ENCODE results near the gene NAP1L4.

Gene NAP1L4

DNA sequence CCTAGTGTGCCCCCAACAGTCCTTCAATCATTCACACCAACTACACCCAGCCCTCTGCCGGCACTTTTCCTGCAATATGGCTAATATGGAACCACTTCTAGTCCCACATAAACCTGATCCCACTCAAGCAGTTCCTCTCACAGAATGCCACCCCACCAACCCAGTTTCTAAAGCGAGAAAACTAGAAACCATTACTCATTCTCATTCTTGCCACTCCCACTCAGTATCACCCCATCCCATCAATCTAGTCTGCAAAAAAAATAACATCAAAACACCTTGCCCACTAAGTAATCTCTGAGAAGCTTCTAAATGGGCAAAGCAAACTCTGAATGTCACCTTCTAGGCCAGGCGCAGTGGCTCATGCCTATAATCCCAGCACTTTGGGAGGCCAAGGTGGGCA lies 17.9 kb downstream of the NAP1L4 start:
- no peaks in the 10 kb centered on the region for H3K27me3 ChIP-seq (ENCODE audit: insufficient read depth, low read length)
- no peaks in the 10 kb centered on the region for H3K9me3 ChIP-seq (ENCODE audit: low read length)
- no peak overlapping the region for H2AFZ ChIP-seq (ENCODE audit: low read length)
- H3K4me3 ChIP-seq (ENCODE audit: low read depth, low read length, poor library complexity, severe bottlenecking): no peak overlapping the region
- H3K9ac ChIP-seq (ENCODE audit: low read length): no peak overlapping the region
- no peaks in the 10 kb centered on the region for H3F3A ChIP-seq (ENCODE audit: insufficient read depth, low read length)
- no peak overlapping the region for H3K4me2 ChIP-seq (ENCODE audit: low read length)
- H3K4me1 ChIP-seq (ENCODE audit: insufficient read depth, low read length, severe bottlenecking): no peaks in the 10 kb centered on the region
- TF ChIP-seq, protein P1, sequence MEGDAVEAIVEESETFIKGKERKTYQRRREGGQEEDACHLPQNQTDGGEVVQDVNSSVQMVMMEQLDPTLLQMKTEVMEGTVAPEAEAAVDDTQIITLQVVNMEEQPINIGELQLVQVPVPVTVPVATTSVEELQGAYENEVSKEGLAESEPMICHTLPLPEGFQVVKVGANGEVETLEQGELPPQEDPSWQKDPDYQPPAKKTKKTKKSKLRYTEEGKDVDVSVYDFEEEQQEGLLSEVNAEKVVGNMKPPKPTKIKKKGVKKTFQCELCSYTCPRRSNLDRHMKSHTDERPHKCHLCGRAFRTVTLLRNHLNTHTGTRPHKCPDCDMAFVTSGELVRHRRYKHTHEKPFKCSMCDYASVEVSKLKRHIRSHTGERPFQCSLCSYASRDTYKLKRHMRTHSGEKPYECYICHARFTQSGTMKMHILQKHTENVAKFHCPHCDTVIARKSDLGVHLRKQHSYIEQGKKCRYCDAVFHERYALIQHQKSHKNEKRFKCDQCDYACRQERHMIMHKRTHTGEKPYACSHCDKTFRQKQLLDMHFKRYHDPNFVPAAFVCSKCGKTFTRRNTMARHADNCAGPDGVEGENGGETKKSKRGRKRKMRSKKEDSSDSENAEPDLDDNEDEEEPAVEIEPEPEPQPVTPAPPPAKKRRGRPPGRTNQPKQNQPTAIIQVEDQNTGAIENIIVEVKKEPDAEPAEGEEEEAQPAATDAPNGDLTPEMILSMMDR (IDR thresholded peaks at IDR 0.05; ENCODE audit: low read length): no peak
- no peak for TF ChIP-seq EZH2 (IDR thresholded peaks at IDR 0.05; ENCODE audit: borderline replicate concordance, low read length)
- H3K36me3 ChIP-seq (ENCODE audit: insufficient read depth, low read length): peaks cover 100% of the 10 kb centered on the region
- peaks cover 15% of the 10 kb centered on the region for H3K79me2 ChIP-seq (ENCODE audit: insufficient read depth, low read length)
- no peak overlapping the region for H3K27ac ChIP-seq (ENCODE audit: low read depth, low read length, poor library complexity, severe bottlenecking)
- no peaks in the 10 kb centered on the region for H3K9me2 ChIP-seq (ENCODE audit: low read depth, low read length)
- H4K20me1 ChIP-seq (ENCODE audit: insufficient read depth, low read length): no peaks in the 10 kb centered on the region

GRCh38 chr11:2968341-2968900 lies 23.7 kb downstream of the NAP1L4 start:
- Histone ChIP-seq H3K9ac (ENCODE audit: low read length) (no peak overlapping the region), H2AFZ (ENCODE audit: low read length) (no peak overlapping the region), H3K79me2 (ENCODE audit: insufficient read depth, low read length) (peaks cover 3% of the 10 kb centered on the region; the same call in 1 of the 2 replicates), H3K4me3 (ENCODE audit: low read depth, low read length, poor library complexity, severe bottlenecking) (no peak overlapping the region), H3F3A (ENCODE audit: insufficient read depth, low read length) (no peaks in the 10 kb centered on the region), H3K36me3 (ENCODE audit: insufficient read depth, low read length) (peaks cover 98% of the 10 kb centered on the region), H3K9me2 (ENCODE audit: low read depth, low read length) (no peaks in the 10 kb centered on the region), H3K4me1 (ENCODE audit: insufficient read depth, low read length, severe bottlenecking) (no peaks in the 10 kb centered on the region), H3K9me3 (ENCODE audit: low read length) (no peaks in the 10 kb centered on the region), H3K27ac (ENCODE audit: low read depth, low read length, poor library complexity, severe bottlenecking) (no peak overlapping the region), H3K4me2 (ENCODE audit: low read length) (no peak overlapping the region), H4K20me1 (ENCODE audit: insufficient read depth, low read length) (no peaks in the 10 kb centered on the region; the same call in 1 of the 2 replicates), H3K27me3 (ENCODE audit: insufficient read depth, low read length) (no peaks in the 10 kb centered on the region)
- TF ChIP-seq, protein P1 (IDR thresholded peaks at IDR 0.05; ENCODE audit: low read length): no peak
- no peak for TF ChIP-seq EZH2 (IDR thresholded peaks at IDR 0.05; ENCODE audit: borderline replicate concordance, low read length)

GRCh38 chr11:2964782-2965181 lies 27.3 kb downstream of the NAP1L4 start:
- no peak overlapping the region for H3K4me3 ChIP-seq (ENCODE audit: low read depth, low read length, poor library complexity, severe bottlenecking)
- no peaks in the 10 kb centered on the region; the same call in 1 of the 2 replicates for H4K20me1 ChIP-seq (ENCODE audit: insufficient read depth, low read length)
- no peak overlapping the region for H3K4me2 ChIP-seq (ENCODE audit: low read length)
- H2AFZ ChIP-seq (ENCODE audit: low read length): no peak overlapping the region
- peaks cover 97% of the 10 kb centered on the region for H3K36me3 ChIP-seq (ENCODE audit: insufficient read depth, low read length)
- H3K4me1 ChIP-seq (ENCODE audit: insufficient read depth, low read length, severe bottlenecking): no peaks in the 10 kb centered on the region
- no peak overlapping the region for H3K9ac ChIP-seq (ENCODE audit: low read length)
- H3K79me2 ChIP-seq (ENCODE audit: insufficient read depth, low read length): peaks cover 3% of the 10 kb centered on the region; the same call in 1 of the 2 replicates
- no peak for TF ChIP-seq EZH2 (IDR thresholded peaks at IDR 0.05; ENCODE audit: borderline replicate concordance, low read length)
- TF ChIP-seq, protein P1 (IDR thresholded peaks at IDR 0.05; ENCODE audit: low read length): no peak
- H3K9me2 ChIP-seq (ENCODE audit: low read depth, low read length): no peaks in the 10 kb centered on the region
- H3F3A ChIP-seq (ENCODE audit: insufficient read depth, low read length): no peaks in the 10 kb centered on the region
- H3K27ac ChIP-seq (ENCODE audit: low read depth, low read length, poor library complexity, severe bottlenecking): no peak overlapping the region
- H3K9me3 ChIP-seq (ENCODE audit: low read length): no peaks in the 10 kb centered on the region
- no peaks in the 10 kb centered on the region for H3K27me3 ChIP-seq (ENCODE audit: insufficient read depth, low read length)

Measured in OCI-LY1 (cell line).